Tibial nerve (tissue), 4 donors: ENCODE results near the gene RASD2. TPM values are rescaled to one million over a fixed set of nuclear protein-coding genes. Genes with fewer than 3 reads are reported as not detected.

ENCODE experiments used
- DNase-seq, 2 donors: peaks; one replicate each; pipeline ENCODE4 v3.0.0-alpha.2; 2019; ENCODE audit warnings: low spot score in 2 of 2
- H3K27ac ChIP-seq, 4 donors: fragments of 200-600 bp; sonication (generic) in 3 of 4; one replicate each; pipeline ENCODE4 v1.5.1; 2017 to 2019; ENCODE audit warnings: mild to moderate bottlenecking in 1 of 4
- H3K27me3 ChIP-seq, 2 donors: fragments of 200-600 bp; sonication (generic) in 1 of 2; one replicate each; pipeline versions ENCODE4 v1.5.1 to v1.6.0; 2017 to 2019
- H3K36me3 ChIP-seq, 3 donors: fragments of 200-600 bp; sonication (generic); one replicate each; pipeline ENCODE4 v1.5.1; 2018 to 2019
- H3K4me1 ChIP-seq, 4 donors: fragments of 200-600 bp; sonication (generic) in 3 of 4; one replicate each; pipeline ENCODE4 v1.5.1; 2017 to 2019
- H3K4me3 ChIP-seq, 4 donors: fragments of 200-600 bp; sonication (generic) in 3 of 4; one replicate each; pipeline ENCODE4 v1.5.1; 2017 to 2019; ENCODE audit warnings: mild to moderate bottlenecking in 1 of 4, moderate library complexity in 1 of 4
- H3K9me3 ChIP-seq, 4 donors: fragments of 200-600 bp; sonication (generic) in 3 of 4; one replicate each; pipeline ENCODE4 v1.5.1; 2017 to 2019
- CTCF ChIP-seq, 5 experiments: fragments of 200-600 bp in 3 of 5; fragments of 450-650 bp in 2 of 5; sonication (generic) in 3 of 5; IDR thresholded peaks; one replicate each; pipeline ENCODE4 v1.5.1; 2016 to 2019; ENCODE audit warnings: antibody characterized with exemption in 5 of 5, mild to moderate bottlenecking in 3 of 5, moderate library complexity in 2 of 5
- EP300 ChIP-seq, 2 donors: sonication (generic); formaldehyde crosslinking; IDR thresholded peaks; one replicate each; pipeline ENCODE4 v1.6.1; 2017; ENCODE audit warnings: antibody characterized with exemption in 2 of 2, mild to moderate bottlenecking in 1 of 2
- POLR2A ChIP-seq, 2 donors: fragments of 450-650 bp; IDR thresholded peaks; one replicate each; pipeline ENCODE4 v1.6.1; 2017; ENCODE audit warnings: antibody characterized with exemption in 2 of 2, mild to moderate bottlenecking in 2 of 2, moderate library complexity in 2 of 2
- WGBS, 2 donors: methylation state at CpG; one replicate each; pipeline ENCODE4 v1.1.5; 2018; 5-methylcytosine and 5-hydroxymethylcytosine counted together
- total RNA-seq, 4 donors: library from RNA; depleted of rRNA; stranded (reverse); fragments of >200 nt; gene quantifications; one replicate each; pipeline ENCODE4 v1.1.0, GENCODE V29; 2016

Gene RASD2
- total RNA-seq, 4 donors from 2014 or later: 0.20 to 1.5 (median 0.40) TPM

GRCh38 chr22:35593071-35593890 lies 52.6 kb downstream of the RASD2 start:
- no peak for DNase-seq
- no peak overlapping the region for H3K4me3 ChIP-seq
- TF ChIP-seq CTCF (IDR thresholded peaks at IDR 0.05) (no peak), EP300 (IDR thresholded peaks at IDR 0.05) (no peak), POLR2A (IDR thresholded peaks at IDR 0.05) (no peak)
- no peaks in the 10 kb centered on the region for H3K9me3 ChIP-seq
- 23 to 38% methylated on average over 3 of the region's 3 CpGs for WGBS, 2 donors
- peak overlapping the region in 1 of 4 donors; percentile 15 for H3K27ac ChIP-seq
- no peaks in the 10 kb centered on the region for H3K27me3 ChIP-seq
- peaks cover 0 to 16% (median 0%) of the 10 kb centered on the region in 4 donors for H3K4me1 ChIP-seq
- no peaks in the 10 kb centered on the region for H3K36me3 ChIP-seq

DNA sequence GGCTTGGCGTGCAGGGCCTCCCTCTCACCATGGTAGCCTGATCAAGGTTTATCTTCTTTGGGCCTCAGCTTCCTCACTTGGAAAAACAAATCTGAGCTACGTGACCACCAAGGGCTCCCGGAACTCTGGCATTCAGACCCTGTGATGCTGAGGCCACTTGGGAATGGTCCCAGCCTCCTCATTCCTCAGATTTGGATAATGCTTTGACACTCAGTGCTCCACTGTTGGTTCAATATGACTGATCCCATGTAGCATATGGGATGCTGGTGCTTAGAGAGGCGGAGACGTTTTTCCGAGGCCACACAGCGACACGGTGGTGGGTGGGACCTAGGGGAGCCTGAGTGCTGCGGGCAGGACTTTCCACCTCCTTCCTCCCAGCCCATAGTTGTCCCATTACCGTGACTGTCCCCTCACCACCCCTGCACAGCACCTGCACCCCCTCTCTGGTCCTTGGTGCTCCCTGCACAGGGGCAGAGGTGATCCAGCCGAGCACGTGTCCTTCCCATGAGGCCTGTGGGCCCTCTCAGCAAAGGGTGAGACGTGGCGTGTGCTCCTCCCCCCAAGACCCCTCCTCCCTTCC lies 53.4 kb downstream of the RASD2 start:
- 59 to 61% methylated on average over 11 to 14 of the region's 14 CpGs for WGBS, 2 donors

DNA sequence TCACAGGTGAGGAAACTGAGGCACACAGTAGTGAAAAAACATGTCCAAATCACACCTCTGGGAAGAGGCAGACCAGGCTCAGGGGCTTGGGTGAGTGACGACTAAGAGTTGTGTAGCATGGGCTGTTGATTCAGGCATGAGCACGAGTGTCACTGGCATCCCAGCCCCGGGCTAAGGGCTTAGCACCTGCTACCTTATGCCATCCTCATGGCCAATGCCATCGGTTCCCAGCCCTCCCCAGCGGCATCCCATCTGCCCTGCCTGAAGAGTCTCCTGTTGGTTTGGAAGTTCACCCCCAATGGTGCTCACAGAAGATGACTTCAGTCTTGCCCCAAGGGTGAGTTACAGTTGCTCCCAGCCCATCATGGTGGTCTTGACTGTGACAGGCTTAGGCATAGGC lies 54.1 kb downstream of the RASD2 start:
- DNase-seq: no peak
- no peaks in the 10 kb centered on the region for H3K27me3 ChIP-seq
- WGBS, 2 donors: 91 to 97% methylated on average over 4 to 5 of the region's 5 CpGs

More for the DNA sequence above, 53.4 kb downstream of the RASD2 start:
- H3K9me3 ChIP-seq: no peaks in the 10 kb centered on the region
- TF ChIP-seq CTCF (IDR thresholded peaks at IDR 0.05) (no peak), POLR2A (IDR thresholded peaks at IDR 0.05) (no peak), EP300 (IDR thresholded peaks at IDR 0.05) (no peak)
- no peaks in the 10 kb centered on the region for H3K27me3 ChIP-seq
- H3K27ac ChIP-seq: no peak overlapping the region
- no peak overlapping the region for H3K4me3 ChIP-seq
- H3K4me1 ChIP-seq: peaks cover 0 to 16% (median 0%) of the 10 kb centered on the region in 4 donors
- no peaks in the 10 kb centered on the region for H3K36me3 ChIP-seq
- DNase-seq: no peak

DNA sequence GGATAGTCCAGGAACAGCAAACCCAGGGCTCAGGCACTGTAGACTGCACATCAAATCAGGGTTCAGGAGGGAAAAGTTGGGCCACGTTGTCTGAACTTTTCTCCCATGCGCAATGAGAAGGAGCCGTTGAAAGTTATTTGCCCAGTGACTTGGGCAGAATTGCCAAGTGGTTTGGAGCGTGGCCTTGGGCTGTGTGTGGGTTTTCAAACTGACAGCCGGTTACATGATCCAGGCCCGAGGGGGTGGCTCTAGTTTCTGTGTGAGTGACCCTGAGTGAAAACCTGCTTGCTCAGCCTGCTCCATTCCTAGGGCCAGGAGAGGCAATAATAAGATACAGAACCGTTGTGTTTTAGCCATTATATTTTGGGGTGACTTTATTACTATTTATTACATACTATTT lies 56.2 kb downstream of the RASD2 start:
- WGBS, 2 donors: 74 to 79% methylated on average over 7 of the region's 7 CpGs
- no peaks in the 10 kb centered on the region for H3K36me3 ChIP-seq
- H3K27ac ChIP-seq: no peak overlapping the region
- no peak for DNase-seq
- no peaks in the 10 kb centered on the region for H3K27me3 ChIP-seq
- TF ChIP-seq EP300 (IDR thresholded peaks at IDR 0.05): no peak
- H3K9me3 ChIP-seq: no peaks in the 10 kb centered on the region
- peaks cover 0 to 16% (median 0%) of the 10 kb centered on the region in 4 donors for H3K4me1 ChIP-seq
- no peak overlapping the region for H3K4me3 ChIP-seq

More for the DNA sequence above, 54.1 kb downstream of the RASD2 start:
- no peaks in the 10 kb centered on the region for H3K36me3 ChIP-seq
- H3K27ac ChIP-seq: no peak overlapping the region
- peaks cover 0 to 16% (median 0%) of the 10 kb centered on the region in 4 donors for H3K4me1 ChIP-seq
- H3K9me3 ChIP-seq: no peaks in the 10 kb centered on the region
- H3K4me3 ChIP-seq: no peak overlapping the region
- no peak for TF ChIP-seq POLR2A (IDR thresholded peaks at IDR 0.05)
- no peak for TF ChIP-seq CTCF (IDR thresholded peaks at IDR 0.05)
- no peak for TF ChIP-seq EP300 (IDR thresholded peaks at IDR 0.05)

- Histone ChIP-seq H3K27ac (no peak overlapping the region), H3K4me1 (peaks cover 0 to 10% (median 0%) of the 10 kb centered on the region in 4 donors), H3K4me3 (no peak overlapping the region), H3K36me3 (no peaks in the 10 kb centered on the region), H3K9me3 (no peaks in the 10 kb centered on the region), H3K27me3 (no peaks in the 10 kb centered on the region)
- no peak for TF ChIP-seq EP300 (IDR thresholded peaks at IDR 0.05)
- TF ChIP-seq POLR2A (IDR thresholded peaks at IDR 0.05): no peak
- TF ChIP-seq CTCF (IDR thresholded peaks at IDR 0.05): no peak
- 82 to 84% methylated on average over 11 to 16 of the region's 16 CpGs for WGBS, 2 donors
- no peak for DNase-seq
These were observed 57.2 kb downstream of the RASD2 start for GRCh38 chr22:35597692-35598395.
